GM23248 (cell line): ENCODE results near the gene DNAJB2.

Experiments
- EZH2 ChIP-seq: fragments of 200-600 bp; sonication (generic); IDR thresholded peaks from 2 replicates; pipeline ENCODE4 v1.6.1; 2018; ENCODE audit warnings: antibody characterized with exemption, mild to moderate bottlenecking; ENCODE audit not compliant: insufficient read depth, poor library complexity, severe bottlenecking
- EZH2phosphoT487 ChIP-seq: fragments of 200-600 bp; sonication (generic); IDR thresholded peaks from 2 replicates; pipeline ENCODE4 v1.6.1; 2018; ENCODE audit warnings: antibody characterized with exemption, moderate library complexity, mild to moderate bottlenecking, low read depth; ENCODE audit not compliant: insufficient read depth

GRCh38 chr2:219249203-219249980 is 29.8 kb upstream of the DNAJB2 start:
- no peak for TF ChIP-seq EZH2
- no peak for TF ChIP-seq EZH2phosphoT487
